CD4-positive, alpha-beta memory T cell (primary cell): ENCODE data around the gene PANK4. TPM values are rescaled to one million over a fixed set of nuclear protein-coding genes. Genes with fewer than 3 reads are reported as not detected.
A peak's percentile ranks its signal among the peaks of the same experiment; 100 is the strongest.

Source experiments
- CTCF ChIA-PET: fragments of 350-600 bp; sonication (Branson Sonifier 250); formaldehyde crosslinking; loops from one replicate; lab custom pipeline; 2021; ENCODE audit warnings: inconsistent platforms; ENCODE audit not compliant: partially characterized antibody; lab: Charles Lee
- POLR2A ChIA-PET: fragments of 350-600 bp; sonication (Branson Sonifier 250); formaldehyde crosslinking; loops from one replicate; lab custom pipeline; 2021; ENCODE audit not compliant: partially characterized antibody; lab: Charles Lee
- DNase-seq, 5 donors: peaks; one replicate each; pipeline versions ENCODE4 v3.0.0 to v3.0.0-alpha.2; 2020 to 2022; ENCODE audit warnings: mixed read lengths in 1 of 5
- H3K27ac ChIP-seq: one replicate; pipeline ENCODE4 v1.7.0; 2013; ENCODE audit warnings: low read depth, low read length
- H3K27me3 ChIP-seq: 2 replicates; pipeline ENCODE4 v1.7.0; 2013; ENCODE audit warnings: mild to moderate bottlenecking, low read length, moderate library complexity; ENCODE audit not compliant: insufficient read depth
- H3K36me3 ChIP-seq: 2 replicates; pipeline ENCODE4 v1.7.0; 2013; ENCODE audit warnings: mild to moderate bottlenecking, low read length, moderate library complexity; ENCODE audit not compliant: insufficient read depth
- H3K4me1 ChIP-seq: 2 replicates; pipeline ENCODE4 v1.7.0; 2013; ENCODE audit warnings: mild to moderate bottlenecking, low read length, moderate library complexity; ENCODE audit not compliant: insufficient read depth
- H3K4me3 ChIP-seq, 2 donors: one replicate each; pipeline ENCODE4 v1.7.0; 2013; ENCODE audit warnings: low read length in 2 of 2, mild to moderate bottlenecking in 1 of 2
- H3K9me3 ChIP-seq, 2 donors: one replicate each; pipeline ENCODE4 v1.7.0; 2013; ENCODE audit warnings: low read length in 2 of 2, control low read depth in 1 of 2; ENCODE audit not compliant: control insufficient read depth in 1 of 2
- H3K27ac Mint-ChIP-seq, 7 donors: one replicate each; pipeline ENCODE4 v1.8.0; 2020 to 2021; ENCODE audit warnings: mixed read lengths in 7 of 7, mild to moderate bottlenecking in 6 of 7, inconsistent platforms in 3 of 7, moderate library complexity in 3 of 7
- H3K27me3 Mint-ChIP-seq, 2 donors: one replicate each; pipeline ENCODE4 v1.8.0; 2020 to 2021; ENCODE audit warnings: mixed read lengths in 2 of 2
- H3K36me3 Mint-ChIP-seq, 2 donors: one replicate each; pipeline ENCODE4 v1.8.0; 2020 to 2021; ENCODE audit warnings: mixed read lengths in 2 of 2, inconsistent platforms in 1 of 2, mild to moderate bottlenecking in 1 of 2
- H3K4me1 Mint-ChIP-seq, 4 donors: one replicate each; pipeline ENCODE4 v1.8.0; 2020 to 2021; ENCODE audit warnings: mixed read lengths in 4 of 4, mild to moderate bottlenecking in 1 of 4
- H3K4me3 Mint-ChIP-seq, 8 donors: one replicate each; pipeline ENCODE4 v1.8.0; 2020 to 2021; ENCODE audit warnings: mixed read lengths in 8 of 8, mild to moderate bottlenecking in 7 of 8, moderate library complexity in 6 of 8, inconsistent platforms in 3 of 8
- H3K9me3 Mint-ChIP-seq, 8 donors: one replicate each; pipeline ENCODE4 v1.8.0; 2020 to 2021; ENCODE audit warnings: mixed read lengths in 8 of 8, mild to moderate bottlenecking in 5 of 8, inconsistent platforms in 3 of 8, moderate library complexity in 1 of 8
- intact Hi-C: fragments of 100-400 bp; cut with micrococcal nuclease; formaldehyde crosslinking; loops from one replicate; pipeline ENCODE4 v1.15.1; 2023
- polyA plus RNA-seq, 2 donors: library from polyadenylated mRNA; unstranded; fragments of 300-500 nt; fragmentation: Illumina TruSeq; gene quantifications; one replicate each; pipeline ENCODE4 v1.2.3, GENCODE V29; 2021
- total RNA-seq, 2 experiments: library from RNA; stranded (reverse); gene quantifications; one replicate each; pipeline ENCODE4 v1.2.3, GENCODE V29; 2021

Gene PANK4
- total and polyA plus RNA-seq, 4 experiments from 2014 or later: 10.6 to 93.7 (median 56.6) TPM

DNA sequence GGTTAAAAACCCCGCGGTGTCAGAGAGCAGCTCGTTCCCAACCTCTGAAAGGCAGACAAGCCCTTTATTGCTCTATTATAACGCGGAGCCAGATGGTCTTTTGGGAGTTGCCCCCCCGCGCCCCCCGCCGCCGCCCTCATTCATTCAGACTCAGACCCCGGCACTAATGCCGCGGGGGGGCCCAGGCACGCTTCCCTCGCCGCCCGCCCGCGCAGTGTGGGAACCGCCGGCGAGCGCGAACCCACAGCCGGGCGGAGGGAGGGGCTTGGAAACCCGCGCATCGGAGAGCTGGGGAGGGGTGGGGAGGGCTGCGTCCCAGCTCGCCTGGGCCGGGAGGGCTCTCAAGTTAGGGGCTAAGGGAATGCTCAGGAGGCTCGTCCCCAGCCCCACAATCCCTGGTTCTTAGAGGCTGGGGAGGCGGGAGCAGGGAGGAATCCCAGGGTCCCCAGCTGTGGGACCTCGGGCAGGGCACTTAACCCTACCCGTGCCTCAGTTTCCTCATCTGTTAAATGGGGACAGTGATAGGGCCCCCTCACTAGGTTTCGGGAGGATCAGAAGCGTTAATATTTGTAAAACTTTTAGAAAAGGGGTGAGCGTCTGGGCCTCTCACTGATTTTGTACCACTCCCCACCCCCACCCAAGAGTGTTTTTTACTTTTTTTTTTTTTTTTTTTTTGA is 14.6 kb upstream of the PANK4 start:
- H3K27me3 ChIP-seq: no peaks in the 10 kb centered on the region
- ChIA-PET CTCF (interaction anchor here (1.4 kb wide), 1 partner anchor 17 kb away, joined by 4 read pairs; no protein-coding TSS in a partner anchor), POLR2A (interaction anchor here (1.4 to 10.5 kb wide), 3 partner anchors 7 to 43 kb away, joined by 3 to 367 read pairs (median 8); partner anchors contain the start of genes HES5 and PANK4)
- Mint-ChIP-seq H3K36me3 (no peaks in the 10 kb centered on the region), H3K4me3 (no peak overlapping the region), H3K4me1 (peaks cover 2 to 8% (median 4%) of the 10 kb centered on the region in 4 donors), H3K27me3 (peaks cover 1 to 3% of the 10 kb centered on the region in 2 donors), H3K27ac (no peak overlapping the region), H3K9me3 (no peaks in the 10 kb centered on the region)
- H3K27ac ChIP-seq: no peak overlapping the region
- no peak for DNase-seq
- H3K9me3 ChIP-seq: no peaks in the 10 kb centered on the region
- H3K36me3 ChIP-seq: no peaks in the 10 kb centered on the region
- peaks cover 25% of the 10 kb centered on the region for H3K4me1 ChIP-seq
- intact Hi-C loops: loop anchor here (10.0 kb wide), 1 partner anchor 236 kb away; no protein-coding TSS in a partner anchor
- H3K4me3 ChIP-seq: no peak overlapping the region

DNA sequence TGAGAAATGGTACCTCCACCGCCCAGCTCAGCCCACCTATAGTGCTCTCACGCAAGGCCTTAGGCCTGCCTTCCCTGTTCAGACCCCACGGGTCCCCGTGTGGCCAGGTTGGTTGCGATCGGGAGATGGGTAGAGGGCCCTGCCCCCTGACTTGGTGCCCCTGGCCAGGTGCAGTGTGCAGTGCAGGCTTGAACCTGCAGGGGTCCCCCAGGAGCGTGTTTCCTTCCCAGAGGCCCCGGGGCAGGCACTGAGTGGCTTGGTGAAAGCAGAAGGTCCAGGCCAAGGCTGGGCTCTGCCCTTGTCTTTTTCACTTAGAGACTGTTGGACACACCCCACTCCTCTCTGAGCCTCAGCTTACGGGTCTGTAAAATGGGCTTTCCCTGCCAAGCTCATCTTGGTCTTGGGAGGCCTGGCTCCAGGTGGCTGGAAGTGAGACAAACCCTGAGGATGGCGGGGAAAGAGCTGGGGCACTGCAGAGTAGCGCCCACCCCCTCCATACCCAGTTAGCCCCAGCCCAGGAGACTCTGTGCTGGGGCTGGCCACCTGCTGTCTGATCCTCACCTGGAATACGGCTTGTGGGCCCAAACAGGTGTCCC is 13.0 kb upstream of the PANK4 start:
- POLR2A ChIA-PET: interaction anchor here (1.0 to 10.5 kb wide), 6 partner anchors 9 to 46 kb away, joined by 3 to 367 read pairs (median 3); partner anchors contain the start of genes HES5 and PANK4
- DNase-seq: peak in 2 of 5 donors; percentile 20 to 22
- Mint-ChIP-seq H3K4me1 (peaks cover 2 to 8% (median 3%) of the 10 kb centered on the region in 4 donors), H3K4me3 (no peak overlapping the region), H3K27me3 (peaks cover 4 to 5% of the 10 kb centered on the region in 2 donors), H3K27ac (no peak overlapping the region), H3K36me3 (no peaks in the 10 kb centered on the region), H3K9me3 (no peaks in the 10 kb centered on the region)
- no peak overlapping the region for H3K27ac ChIP-seq
- no peaks in the 10 kb centered on the region for H3K9me3 ChIP-seq
- peaks cover 15% of the 10 kb centered on the region for H3K4me1 ChIP-seq
- no peaks in the 10 kb centered on the region for H3K27me3 ChIP-seq
- intact Hi-C loops: no loop called here
- CTCF ChIA-PET: interaction anchor here (0.7 to 1.0 kb wide), 2 partner anchors 13 to 22 kb away, joined by 3 to 5 read pairs; partner anchors contain the start of gene PANK4
- H3K36me3 ChIP-seq: no peaks in the 10 kb centered on the region
- H3K4me3 ChIP-seq: no peak overlapping the region

DNA sequence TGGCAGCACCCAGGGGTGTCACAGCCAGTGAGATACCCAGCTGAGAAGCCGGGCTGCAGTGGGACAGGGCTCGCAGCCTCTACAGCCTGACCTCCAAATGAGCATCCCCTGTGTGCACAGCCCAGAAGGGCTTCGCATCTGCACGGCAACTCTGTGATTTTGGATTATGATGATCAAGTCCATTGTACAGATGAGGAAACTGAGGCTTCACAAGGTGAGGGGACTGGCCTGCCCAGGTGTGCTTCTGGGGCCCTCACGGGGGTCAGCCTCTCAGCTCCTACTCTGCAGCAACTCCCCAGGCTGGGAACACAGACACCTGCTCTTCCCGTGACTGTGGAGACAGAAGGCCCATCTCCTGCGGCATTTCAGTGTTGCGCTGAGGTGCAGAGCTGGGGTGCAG is 12.5 kb upstream of the PANK4 start:
- H3K36me3 ChIP-seq: no peaks in the 10 kb centered on the region
- no peaks in the 10 kb centered on the region for H3K27me3 ChIP-seq

DNA sequence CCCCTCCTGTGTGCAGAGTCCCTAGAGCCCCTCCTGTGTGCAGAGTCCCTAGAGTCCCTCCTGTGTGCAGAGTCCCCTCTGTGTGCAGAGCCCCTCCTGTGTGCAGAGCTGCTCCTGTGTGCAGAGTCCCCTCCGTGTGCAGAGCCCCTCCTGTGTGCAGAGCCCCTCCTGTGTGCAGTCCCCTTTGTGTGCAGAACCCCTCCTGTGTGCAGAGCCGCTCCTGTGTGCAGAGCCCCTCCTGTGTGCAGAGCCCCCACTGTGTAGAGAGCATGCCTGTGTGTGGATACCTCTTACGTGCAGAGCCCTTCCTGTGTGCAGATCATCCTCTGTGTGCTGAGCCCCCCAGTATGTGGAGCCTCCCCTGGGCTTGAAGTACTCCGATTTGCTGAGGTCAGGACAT is 12.0 kb upstream of the PANK4 start:
- Histone ChIP-seq H3K4me1 (peaks cover 6% of the 10 kb centered on the region), H3K27me3 (no peaks in the 10 kb centered on the region), H3K9me3 (no peaks in the 10 kb centered on the region), H3K36me3 (no peaks in the 10 kb centered on the region), H3K4me3 (no peak overlapping the region), H3K27ac (no peak overlapping the region)
- H3K36me3 Mint-ChIP-seq: no peaks in the 10 kb centered on the region
- no peak overlapping the region for H3K27ac Mint-ChIP-seq
- peaks cover 2 to 8% (median 3%) of the 10 kb centered on the region in 4 donors for H3K4me1 Mint-ChIP-seq
- DNase-seq: no peak
- CTCF ChIA-PET: no interaction called here
- intact Hi-C loops: no loop called here
- H3K9me3 Mint-ChIP-seq: no peaks in the 10 kb centered on the region
- no peak overlapping the region for H3K4me3 Mint-ChIP-seq
- POLR2A ChIA-PET: interaction anchor here (1.1 to 2.4 kb wide), 3 partner anchors 10 to 15 kb away, joined by 3 to 8 read pairs (median 3); partner anchors contain the start of gene PANK4
- peaks cover 5 to 9% of the 10 kb centered on the region in 2 donors for H3K27me3 Mint-ChIP-seq

More for the DNA sequence above, 12.5 kb upstream of the PANK4 start:
- H3K4me1 Mint-ChIP-seq: peaks cover 2 to 8% (median 3%) of the 10 kb centered on the region in 4 donors
- ChIA-PET POLR2A (interaction anchor here (1.0 to 2.4 kb wide), 4 partner anchors 9 to 46 kb away, joined by 3 to 8 read pairs (median 3); partner anchors contain the start of gene PANK4), CTCF (interaction anchor here (0.7 to 1.0 kb wide), 2 partner anchors 12 to 23 kb away, joined by 3 to 5 read pairs; partner anchors contain the start of gene PANK4)
- DNase-seq: no peak
- Histone ChIP-seq H3K4me3 (no peak overlapping the region), H3K4me1 (peaks cover 10% of the 10 kb centered on the region), H3K9me3 (no peaks in the 10 kb centered on the region), H3K27ac (no peak overlapping the region)
- H3K9me3 Mint-ChIP-seq: no peaks in the 10 kb centered on the region
- no peak overlapping the region for H3K4me3 Mint-ChIP-seq
- H3K27me3 Mint-ChIP-seq: peaks cover 5 to 7% of the 10 kb centered on the region in 2 donors
- intact Hi-C loops: no loop called here
- no peaks in the 10 kb centered on the region for H3K36me3 Mint-ChIP-seq
- H3K27ac Mint-ChIP-seq: no peak overlapping the region

DNA sequence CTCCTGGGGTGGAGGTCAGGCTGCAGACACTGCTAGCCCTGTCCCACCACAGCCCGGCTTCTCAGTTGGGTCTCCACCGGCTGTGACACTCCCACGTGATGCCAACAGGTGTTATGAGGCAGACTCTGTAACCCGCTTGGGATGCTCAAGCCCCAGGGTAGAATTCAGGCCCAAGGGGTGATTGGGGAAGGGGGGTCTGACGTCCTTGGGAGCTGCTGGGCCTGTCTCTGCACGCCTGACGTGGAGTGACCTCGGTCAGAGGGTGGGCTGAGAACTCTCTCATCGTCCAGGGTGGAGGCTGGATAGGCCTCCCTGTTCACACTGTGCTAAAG is 11.4 kb upstream of the PANK4 start:
- Mint-ChIP-seq H3K9me3 (no peaks in the 10 kb centered on the region), H3K36me3 (no peaks in the 10 kb centered on the region), H3K4me3 (no peak overlapping the region), H3K27me3 (peaks cover 7 to 11% of the 10 kb centered on the region in 2 donors), H3K4me1 (peaks cover 2 to 8% (median 3%) of the 10 kb centered on the region in 4 donors), H3K27ac (no peak overlapping the region)
- CTCF ChIA-PET: no interaction called here
- DNase-seq: no peak
- H3K4me3 ChIP-seq: no peak overlapping the region
- intact Hi-C loops: no loop called here
- peaks cover 6% of the 10 kb centered on the region for H3K4me1 ChIP-seq
- no peaks in the 10 kb centered on the region for H3K36me3 ChIP-seq
- no peak overlapping the region for H3K27ac ChIP-seq
- no peaks in the 10 kb centered on the region for H3K9me3 ChIP-seq
- H3K27me3 ChIP-seq: no peaks in the 10 kb centered on the region
- POLR2A ChIA-PET: interaction anchor here (0.7 kb wide), 1 partner anchor 10 kb away, joined by 3 read pairs; no protein-coding TSS in a partner anchor

DNA sequence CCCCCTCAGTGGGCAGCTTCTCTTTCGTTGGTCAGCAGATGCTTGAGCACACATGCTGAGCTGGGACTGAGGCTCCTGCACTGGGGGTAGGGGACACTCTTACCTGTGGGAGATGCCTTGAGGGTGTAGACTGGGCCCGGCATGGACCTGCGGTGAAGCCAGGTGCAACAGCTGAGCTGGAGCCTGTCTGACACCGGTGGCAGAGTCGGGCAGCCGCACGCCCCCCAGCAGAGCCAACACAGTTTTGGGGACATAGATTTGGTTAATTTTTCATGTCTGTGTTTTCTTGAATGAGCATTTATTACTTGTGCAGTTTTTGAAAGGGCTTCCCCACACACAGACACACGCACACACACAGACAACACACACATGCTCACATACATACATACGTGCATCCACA is 9.6 kb upstream of the PANK4 start:
- no peak for DNase-seq
- Mint-ChIP-seq H3K4me3 (peak overlapping the region in 1 of 8 donors; percentile 30), H3K36me3 (no peaks in the 10 kb centered on the region), H3K27ac (no peak overlapping the region), H3K9me3 (no peaks in the 10 kb centered on the region), H3K27me3 (peaks cover 7 to 13% of the 10 kb centered on the region in 2 donors), H3K4me1 (peaks cover 1 to 2% (median 1%) of the 10 kb centered on the region in 4 donors)
- Histone ChIP-seq H3K9me3 (no peaks in the 10 kb centered on the region), H3K27me3 (peaks cover 10% of the 10 kb centered on the region), H3K4me3 (no peak overlapping the region), H3K27ac (no peak overlapping the region), H3K4me1 (peaks cover 3% of the 10 kb centered on the region), H3K36me3 (no peaks in the 10 kb centered on the region)
- ChIA-PET POLR2A (interaction anchor here (1.7 to 13.2 kb wide), 2 partner anchors 9 to 10 kb away, joined by 5 to 367 read pairs; partner anchors contain the start of gene PANK4), CTCF (no interaction called here)
- intact Hi-C loops: no loop called here

DNA sequence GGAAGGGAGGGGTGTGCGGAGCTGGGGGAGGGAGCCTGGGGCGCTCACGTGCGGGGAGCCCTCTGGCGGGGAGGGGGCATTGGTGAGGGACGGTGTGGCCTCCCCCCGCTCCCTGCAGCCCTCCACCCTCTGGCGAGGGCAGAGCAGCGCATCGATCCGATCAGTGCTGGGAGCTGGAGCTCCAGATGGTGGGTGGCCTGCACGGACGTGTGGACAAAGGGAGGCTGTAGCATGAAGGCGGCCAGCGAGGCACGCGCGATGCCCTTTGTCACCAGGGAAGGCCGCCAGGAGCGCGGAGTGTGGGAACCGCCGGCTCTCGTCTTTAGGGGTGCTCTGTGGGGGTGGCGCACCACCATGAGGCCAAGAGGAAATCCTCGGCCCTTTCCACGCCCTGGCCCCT is 9.1 kb upstream of the PANK4 start:
- ChIA-PET CTCF (no interaction called here), POLR2A (interaction anchor here (1.7 to 13.2 kb wide), 2 partner anchors 9 kb away, joined by 5 to 367 read pairs; partner anchors contain the start of gene PANK4)
- Histone ChIP-seq H3K27me3 (peaks cover 14% of the 10 kb centered on the region), H3K4me1 (peaks cover 7% of the 10 kb centered on the region), H3K27ac (no peak overlapping the region), H3K9me3 (no peaks in the 10 kb centered on the region), H3K4me3 (no peak overlapping the region), H3K36me3 (no peaks in the 10 kb centered on the region)
- Mint-ChIP-seq H3K27ac (no peak overlapping the region), H3K27me3 (peaks cover 7 to 15% of the 10 kb centered on the region in 2 donors), H3K9me3 (no peaks in the 10 kb centered on the region), H3K4me3 (no peak overlapping the region), H3K36me3 (no peaks in the 10 kb centered on the region), H3K4me1 (peaks cover 1 to 6% (median 4%) of the 10 kb centered on the region in 4 donors)
- DNase-seq: no peak
- intact Hi-C loops: no loop called here
